K562 (cell line): Measurements from ENCODE around the gene ATRAID. TPM values are rescaled to one million over a fixed set of nuclear protein-coding genes. Genes with fewer than 3 reads are reported as not detected.
A peak's percentile ranks its signal among the peaks of the same experiment; 100 is the strongest.

Experiments
- ATF1 ChIP-seq, 2 experiments: fragments of 450-650 bp in 1 of 2; IDR thresholded peaks; 2 replicates each; pipeline ENCODE4 v1.6.1; 2016; ENCODE audit warnings: missing compliant biosample characterization in 1 of 2, missing genetic modification characterization in 1 of 2
- BCOR ChIP-seq: fragments of 450-650 bp; IDR thresholded peaks from 2 replicates; pipeline ENCODE4 v1.6.1; 2016
- IRF9 ChIP-seq: fragments of 450-650 bp; IDR thresholded peaks from 2 replicates; pipeline ENCODE4 v1.6.1; 2016; ENCODE audit warnings: missing biosample characterization, missing genetic modification characterization
- MAZ ChIP-seq, 2 experiments: fragments of 450-650 bp in 1 of 2; sonication (generic) in 1 of 2; formaldehyde crosslinking; IDR thresholded peaks in 1 of 2; conservative IDR thresholded peaks in 1 of 2; 2 replicates each; pipeline versions ENCODE4 v1.4.0 to v1.5.0; 2020; ENCODE audit warnings: mild to moderate bottlenecking in 1 of 2, missing genetic modification reagents in 1 of 2
- MEIS2 ChIP-seq: fragments of 450-650 bp; IDR thresholded peaks from 2 replicates; pipeline ENCODE4 v1.6.1; 2014; ENCODE audit warnings: mild to moderate bottlenecking; ENCODE audit not compliant: partially characterized antibody
- PCBP2 ChIP-seq: fragments of 200-400 bp; formaldehyde crosslinking; IDR thresholded peaks from 2 replicates; pipeline ENCODE4 v1.6.1; 2018; ENCODE audit warnings: low read length, low read depth, mild to moderate bottlenecking, moderate library complexity; ENCODE audit not compliant: poor library complexity, severe bottlenecking
- PHF8 ChIP-seq: fragments of 200-600 bp; sonication (generic); IDR thresholded peaks from 2 replicates; pipeline ENCODE4 v1.6.1; 2012; ENCODE audit warnings: mixed run types, mild to moderate bottlenecking, inconsistent platforms, low read length, moderate library complexity, borderline replicate concordance
- PHTF2 ChIP-seq: fragments of 250-450 bp; sonication (Bioruptor Pico); IDR thresholded peaks from 2 replicates; pipeline ENCODE4 v1.5.0; 2021; ENCODE audit warnings: mild to moderate bottlenecking
- PKNOX1 ChIP-seq: fragments of 450-650 bp; IDR thresholded peaks from 2 replicates; pipeline ENCODE4 v1.6.1; 2016
- RBM17 ChIP-seq: fragments of 200-400 bp; formaldehyde crosslinking; IDR thresholded peaks from 2 replicates; pipeline ENCODE4 v1.6.1; 2017; ENCODE audit warnings: low read depth, mild to moderate bottlenecking, low read length, borderline replicate concordance
- RFX5 ChIP-seq: IDR thresholded peaks from 2 replicates; pipeline ENCODE4 v1.6.1; 2011; ENCODE audit warnings: low read depth, mild to moderate bottlenecking, improper control_type of control experiment, low read length
- SIN3B ChIP-seq: fragments of 450-650 bp; IDR thresholded peaks from 2 replicates; pipeline ENCODE4 v1.6.1; 2017; ENCODE audit warnings: low read depth, mild to moderate bottlenecking, moderate library complexity
- SMC3 ChIP-seq: conservative IDR thresholded peaks from 2 replicates; pipeline ENCODE4 v1.6.1; 2011; ENCODE audit warnings: low read depth, low read length, improper control_type of control experiment; ENCODE audit not compliant: insufficient read depth
- TEAD4 ChIP-seq, 2 experiments: sonication (generic) in 1 of 2; formaldehyde crosslinking in 1 of 2; IDR thresholded peaks; 2 replicates each; pipeline versions ENCODE4 v1.6.1 to v1.8.0; 2012 to 2022; ENCODE audit warnings: borderline replicate concordance in 1 of 2, inconsistent platforms in 1 of 2, low read length in 1 of 2, mild to moderate bottlenecking in 1 of 2, missing genetic modification reagents in 1 of 2
- ZKSCAN1 ChIP-seq: fragments of 150-350 bp; IDR thresholded peaks from 2 replicates; pipeline ENCODE4 v1.6.1; 2016; ENCODE audit warnings: low read depth, low read length
- ZNF143 ChIP-seq: sonication (generic); formaldehyde crosslinking; IDR thresholded peaks from 2 replicates; pipeline ENCODE4 v1.9.0; 2022; ENCODE audit warnings: mild to moderate bottlenecking, missing genetic modification reagents
- ZNF695 ChIP-seq: fragments of 450-650 bp; formaldehyde crosslinking; IDR thresholded peaks from 2 replicates; pipeline ENCODE4 v1.4.0; 2020; ENCODE audit warnings: mild to moderate bottlenecking, moderate library complexity
- polyA plus RNA-seq, 8 experiments: library from polyadenylated mRNA; depleted of rRNA in 4 of 8; stranded (reverse) in 5 of 8; unstranded in 3 of 8; fragments of >200 nt; fragmentation: Nextera tagmentation in 2 of 8; fragmentation: Illumina TruSeq in 1 of 8; extraction: Ambion mirVana in 2 of 8; extraction: Trizol in 1 of 8; gene quantifications; 2 replicates each; pipeline versions ENCODE4 v1.2.1 to v1.2.3, GENCODE V29; 2011 to 2014; ENCODE audit warnings: inconsistent platforms in 1 of 8, missing spikeins in 1 of 8
- total RNA-seq, 7 experiments: library from RNA; depleted of rRNA in 6 of 7; stranded (reverse); fragments of >200 nt in 6 of 7; fragmentation: Illumina TruSeq in 2 of 7; extraction: Trizol in 2 of 7; gene quantifications; 2 replicates each; pipeline versions ENCODE4 v1.2.1 to v1.2.3, GENCODE V29; 2011 to 2021; ENCODE audit warnings: low replicate concordance in 1 of 7
- TF ChIP-seq, protein P1 (sequence below): sonication (generic); formaldehyde crosslinking; IDR thresholded peaks from 2 replicates; pipeline ENCODE4 v1.5.0; 2020; ENCODE audit warnings: missing genetic modification reagents
- TF ChIP-seq, protein P2 (sequence below): fragments of 250-450 bp; sonication (Bioruptor Pico); IDR thresholded peaks from 2 replicates; pipeline ENCODE4 v1.5.0; 2022; ENCODE audit warnings: mild to moderate bottlenecking
- TF ChIP-seq, protein P3 (sequence below), 2 experiments: IDR thresholded peaks; 2 replicates each; pipeline ENCODE4 v1.6.1; 2011; ENCODE audit warnings: borderline replicate concordance in 1 of 2, control low read depth in 1 of 2, low read depth in 1 of 2, low read length in 1 of 2, mild to moderate bottlenecking in 1 of 2, mixed read lengths in 1 of 2, moderate library complexity in 1 of 2; ENCODE audit not compliant: insufficient read depth in 1 of 2, insufficient read length in 1 of 2, poor library complexity in 1 of 2, severe bottlenecking in 1 of 2; ENCODE audit errors: extremely low read depth in 1 of 2

ATRAID gene
- total and polyA plus RNA-seq, 9 of the 15 experiments (the other 6 are each of a cell fraction or from before 2014, with no cell fraction given): 70.2 to 187 (median 108) TPM

GRCh38 chr2:27262379-27263286 is 50.8 kb downstream of the ATRAID start, which contains the start of gene SLC30A3 (continued):
- TF ChIP-seq PHTF2 (CRISPR knock-in tag): no peak
- TF ChIP-seq MAZ (CRISPR knock-in tag; conservative IDR thresholded peaks at IDR 0.05 in 1 of 2, IDR thresholded peaks at IDR 0.05 in 1 of 2): peak in 1 of 2 experiments; percentile 22; a peak in 1 of 4 replicates
- no peak for TF ChIP-seq ZNF695 (CRISPR knock-in tag)
- 0 out of 2 replicates have a peak, but pooled peaks have one; percentile 7 for TF ChIP-seq SMC3
- TF ChIP-seq, protein P1, sequence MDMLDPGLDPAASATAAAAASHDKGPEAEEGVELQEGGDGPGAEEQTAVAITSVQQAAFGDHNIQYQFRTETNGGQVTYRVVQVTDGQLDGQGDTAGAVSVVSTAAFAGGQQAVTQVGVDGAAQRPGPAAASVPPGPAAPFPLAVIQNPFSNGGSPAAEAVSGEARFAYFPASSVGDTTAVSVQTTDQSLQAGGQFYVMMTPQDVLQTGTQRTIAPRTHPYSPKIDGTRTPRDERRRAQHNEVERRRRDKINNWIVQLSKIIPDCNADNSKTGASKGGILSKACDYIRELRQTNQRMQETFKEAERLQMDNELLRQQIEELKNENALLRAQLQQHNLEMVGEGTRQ (CRISPR knock-in tag): no peak
- TF ChIP-seq ZKSCAN1: no peak
- TF ChIP-seq TEAD4 (IDR thresholded peaks at IDR 0.05; ENCODE audit: low read length): no peak
- no peak for TF ChIP-seq TEAD4 (CRISPR knock-in tag; IDR thresholded peaks at IDR 0.05; ENCODE audit: borderline replicate concordance)
- TF ChIP-seq SIN3B: no peak
- no peak for TF ChIP-seq PCBP2
- TF ChIP-seq RFX5: no peak
- TF ChIP-seq PHF8: peak; percentile 18; the same call in 1 of the 2 replicates
- TF ChIP-seq, protein P2, sequence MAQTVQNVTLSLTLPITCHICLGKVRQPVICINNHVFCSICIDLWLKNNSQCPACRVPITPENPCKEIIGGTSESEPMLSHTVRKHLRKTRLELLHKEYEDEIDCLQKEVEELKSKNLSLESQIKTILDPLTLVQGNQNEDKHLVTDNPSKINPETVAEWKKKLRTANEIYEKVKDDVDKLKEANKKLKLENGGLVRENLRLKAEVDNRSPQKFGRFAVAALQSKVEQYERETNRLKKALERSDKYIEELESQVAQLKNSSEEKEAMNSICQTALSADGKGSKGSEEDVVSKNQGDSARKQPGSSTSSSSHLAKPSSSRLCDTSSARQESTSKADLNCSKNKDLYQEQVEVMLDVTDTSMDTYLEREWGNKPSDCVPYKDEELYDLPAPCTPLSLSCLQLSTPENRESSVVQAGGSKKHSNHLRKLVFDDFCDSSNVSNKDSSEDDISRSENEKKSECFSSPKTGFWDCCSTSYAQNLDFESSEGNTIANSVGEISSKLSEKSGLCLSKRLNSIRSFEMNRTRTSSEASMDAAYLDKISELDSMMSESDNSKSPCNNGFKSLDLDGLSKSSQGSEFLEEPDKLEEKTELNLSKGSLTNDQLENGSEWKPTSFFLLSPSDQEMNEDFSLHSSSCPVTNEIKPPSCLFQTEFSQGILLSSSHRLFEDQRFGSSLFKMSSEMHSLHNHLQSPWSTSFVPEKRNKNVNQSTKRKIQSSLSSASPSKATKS (CRISPR knock-in tag): no peak
- no peak for TF ChIP-seq PKNOX1
- TF ChIP-seq BCOR: no peak
- no peak for TF ChIP-seq IRF9 (tag)
- TF ChIP-seq ZNF143 (CRISPR knock-in tag): no peak
- TF ChIP-seq MEIS2: no peak
- TF ChIP-seq ATF1 (CRISPR knock-in tag; IDR thresholded peaks at IDR 0.05): no peak
- TF ChIP-seq ATF1 (tag; IDR thresholded peaks at IDR 0.05): no peak
- TF ChIP-seq, protein P3, sequence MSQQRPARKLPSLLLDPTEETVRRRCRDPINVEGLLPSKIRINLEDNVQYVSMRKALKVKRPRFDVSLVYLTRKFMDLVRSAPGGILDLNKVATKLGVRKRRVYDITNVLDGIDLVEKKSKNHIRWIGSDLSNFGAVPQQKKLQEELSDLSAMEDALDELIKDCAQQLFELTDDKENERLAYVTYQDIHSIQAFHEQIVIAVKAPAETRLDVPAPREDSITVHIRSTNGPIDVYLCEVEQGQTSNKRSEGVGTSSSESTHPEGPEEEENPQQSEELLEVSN (IDR thresholded peaks at IDR 0.05; ENCODE audit: borderline replicate concordance in 1 of 2, extremely low read depth in 1 of 2, insufficient read depth in 1 of 2, insufficient read length in 1 of 2, low read depth in 1 of 2, low read length in 1 of 2, poor library complexity in 1 of 2, severe bottlenecking in 1 of 2): peak in 1 of 2 experiments; percentile 16
- TF ChIP-seq RBM17: no peak
